ENCODE results near the gene NFIA.

NFIA gene

GRCh38 chr1:61132645-61133334, 50.4 kb downstream of the NFIA start:
- no peak for DNase-seq (ENCODE audit: extremely low read depth, low read depth)
- no peak for TF ChIP-seq CTCF (IDR thresholded peaks at IDR 0.05; ENCODE audit: low read depth, low read length, missing control alignments)
- no peak overlapping the region for H3K4me3 ChIP-seq (replicated peaks; ENCODE audit: low read depth, low read length)

DNA sequence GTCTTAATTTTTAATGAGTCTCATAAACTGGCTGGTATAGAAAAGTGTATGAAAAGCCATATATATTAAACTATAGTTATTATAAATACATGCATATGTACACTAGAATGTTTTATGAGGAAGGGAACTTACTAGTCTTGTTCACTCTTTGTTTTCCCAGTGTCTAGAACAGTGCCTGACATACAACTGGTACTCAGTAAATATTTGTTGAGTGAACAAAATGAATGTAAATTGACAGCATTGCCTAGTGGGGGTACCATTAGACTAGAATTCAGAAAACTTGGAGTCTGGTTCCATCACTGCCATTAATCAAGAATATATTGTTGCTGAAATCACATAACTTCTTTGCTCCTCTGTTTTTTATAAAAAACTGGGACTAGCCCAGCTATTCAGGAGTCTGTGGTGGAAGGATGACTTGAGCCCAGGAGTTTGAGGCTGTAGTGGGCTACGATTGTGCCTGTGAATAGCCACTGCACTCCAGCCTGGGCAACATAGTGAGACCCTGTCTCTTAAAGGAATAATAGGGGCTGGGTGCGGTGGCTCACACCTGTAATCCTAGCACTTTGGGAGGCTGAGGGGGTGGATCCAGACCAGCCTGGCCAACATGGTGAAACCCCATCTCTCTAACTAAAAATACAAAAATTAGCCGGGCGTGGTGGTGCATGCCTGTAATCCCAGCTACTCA, 51.1 kb downstream of the NFIA start:
- TF ChIP-seq CTCF (IDR thresholded peaks at IDR 0.05; ENCODE audit: low read depth, low read length, missing control alignments) = no peak
- H3K4me3 ChIP-seq (replicated peaks; ENCODE audit: low read depth, low read length) = no peak overlapping the region
- DNase-seq (ENCODE audit: extremely low read depth, low read depth) = no peak

GRCh38 chr1:61135291-61135690, 52.9 kb downstream of the NFIA start:
- no peak for TF ChIP-seq CTCF (IDR thresholded peaks at IDR 0.05; ENCODE audit: low read depth, low read length, missing control alignments)
- no peak overlapping the region for H3K4me3 ChIP-seq (replicated peaks; ENCODE audit: low read depth, low read length)
- no peak for DNase-seq (ENCODE audit: extremely low read depth, low read depth)

DNA sequence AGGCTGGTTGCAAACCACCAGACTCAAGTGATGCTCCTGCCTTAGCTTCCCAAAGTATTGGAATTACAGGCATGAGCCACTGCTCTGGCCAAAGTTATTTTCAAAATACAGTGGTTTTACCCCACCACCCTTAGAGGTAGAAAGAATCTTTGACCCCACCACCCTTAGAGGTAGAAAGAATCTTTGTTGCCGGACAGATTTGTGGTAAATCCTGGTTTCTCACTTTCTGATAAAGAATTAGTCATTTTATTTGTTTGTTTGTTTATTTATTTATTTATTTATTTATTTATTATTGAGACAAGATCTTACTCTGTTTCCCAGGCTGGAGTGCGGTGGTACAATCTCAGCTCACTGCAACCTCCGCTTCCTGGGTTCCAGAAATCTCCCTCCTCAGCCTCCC, 55.9 kb downstream of the NFIA start:
- H3K4me3 ChIP-seq (replicated peaks; ENCODE audit: low read depth, low read length) = no peak overlapping the region
- no peak for TF ChIP-seq CTCF (IDR thresholded peaks at IDR 0.05; ENCODE audit: low read depth, low read length, missing control alignments)
- no peak for DNase-seq (ENCODE audit: extremely low read depth, low read depth)

DNA sequence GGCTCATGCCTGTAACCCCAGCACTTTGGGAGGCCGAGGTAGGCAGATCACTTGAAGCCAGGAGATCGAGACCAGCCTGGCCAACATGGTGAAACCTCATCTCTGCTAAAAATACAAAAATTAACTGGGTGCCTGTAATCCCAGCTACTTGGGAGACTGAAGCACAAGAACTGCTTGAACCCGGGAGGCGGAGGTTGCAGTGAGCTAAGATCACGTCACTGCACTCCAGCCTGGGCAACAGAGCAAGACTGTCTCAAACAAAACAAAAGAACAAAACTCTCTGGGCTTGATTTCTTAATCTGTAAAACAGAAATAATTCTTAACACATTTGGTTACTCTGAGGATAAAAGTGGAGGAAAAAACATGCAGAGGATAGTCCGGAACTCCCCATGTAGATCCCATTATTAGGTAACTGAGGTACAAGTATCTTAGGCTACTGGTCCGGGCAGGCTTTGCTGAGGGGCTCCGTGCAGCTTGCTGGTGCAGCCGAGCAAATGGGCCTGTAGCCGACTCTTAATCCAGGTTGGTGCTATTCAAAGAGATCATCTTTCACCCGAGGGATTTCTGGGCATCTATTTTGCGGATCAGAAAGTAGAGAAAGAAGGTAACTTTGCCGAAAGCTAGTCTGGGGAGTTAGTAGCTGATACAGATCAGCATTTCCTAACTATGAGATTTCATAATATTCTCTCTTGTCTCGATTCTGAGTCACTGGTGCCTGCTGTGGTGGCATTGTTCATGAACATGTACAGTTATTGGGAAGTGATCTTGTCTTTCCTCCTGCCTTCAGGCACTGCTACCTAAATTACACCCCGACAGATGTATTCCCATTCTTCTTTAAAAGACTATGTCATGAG, 56.8 kb downstream of the NFIA start:
- TF ChIP-seq CTCF (IDR thresholded peaks at IDR 0.05; ENCODE audit: low read depth, low read length, missing control alignments) = no peak
- no peak for DNase-seq (ENCODE audit: extremely low read depth, low read depth)
- no peak overlapping the region for H3K4me3 ChIP-seq (replicated peaks; ENCODE audit: low read depth, low read length)

- no peak overlapping the region for H3K4me3 ChIP-seq (replicated peaks; ENCODE audit: low read depth, low read length)
- DNase-seq (ENCODE audit: extremely low read depth, low read depth) = no peak
- no peak for TF ChIP-seq CTCF (IDR thresholded peaks at IDR 0.05; ENCODE audit: low read depth, low read length, missing control alignments)
Observed at GRCh38 chr1:61139775-61140549, 57.6 kb downstream of the NFIA start.
